ENCODE measurements around the gene CD38.

Gene CD38

DNA sequence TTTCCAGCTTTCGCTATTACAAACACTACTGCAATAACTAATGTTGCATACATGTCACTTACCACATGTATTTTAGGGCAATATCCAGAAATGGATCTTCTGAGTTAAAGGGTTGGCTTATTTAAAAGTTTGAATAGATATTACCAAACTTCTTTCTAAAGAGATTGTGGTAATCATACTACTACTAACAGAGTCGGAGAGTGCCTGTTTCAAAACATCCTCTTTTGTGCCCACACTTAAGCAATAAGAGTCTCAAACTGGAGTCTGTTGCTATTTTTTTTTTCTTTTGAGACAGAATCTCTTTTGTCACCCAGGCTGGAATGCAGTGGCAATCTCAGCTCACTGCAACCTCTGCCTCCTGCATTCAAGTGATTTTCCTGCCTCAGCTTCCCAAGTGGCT lies 124.6 kb downstream of the CD38 start:
- peaks cover 33% of the 10 kb centered on the region for H3K27me3 Mint-ChIP-seq

More for the DNA sequence above, 124.6 kb downstream of the CD38 start:
- H3K4me3 Mint-ChIP-seq, result no peak overlapping the region
- peaks cover 8% of the 10 kb centered on the region for H3K4me1 Mint-ChIP-seq
- ATAC-seq (no peak), DNase-seq (no peak)
- H3K9me3 Mint-ChIP-seq, result no peaks in the 10 kb centered on the region
- H3K36me3 Mint-ChIP-seq (ENCODE audit: low read depth), result no peaks in the 10 kb centered on the region
- H3K27ac Mint-ChIP-seq, result no peak overlapping the region

Measured in activated naive CD8-positive, alpha-beta T cell treated with anti-CD3 and anti-CD28 coated beads, Interleukin-2, amount 50 U/mL, for 24 hours (primary cell).